SW 1271 (cell line): Measurements from ENCODE around the gene AFF3.

ENCODE experiments used
- DNase-seq, 2 experiments: peaks; one replicate each; lab custom pipeline; 2025; lab: John Stamatoyannopoulos, UW

AFF3 gene

GRCh38 chr2:99821572-99821971, 320.8 kb downstream of the AFF3 start:
- DNase-seq, result no peak

DNA sequence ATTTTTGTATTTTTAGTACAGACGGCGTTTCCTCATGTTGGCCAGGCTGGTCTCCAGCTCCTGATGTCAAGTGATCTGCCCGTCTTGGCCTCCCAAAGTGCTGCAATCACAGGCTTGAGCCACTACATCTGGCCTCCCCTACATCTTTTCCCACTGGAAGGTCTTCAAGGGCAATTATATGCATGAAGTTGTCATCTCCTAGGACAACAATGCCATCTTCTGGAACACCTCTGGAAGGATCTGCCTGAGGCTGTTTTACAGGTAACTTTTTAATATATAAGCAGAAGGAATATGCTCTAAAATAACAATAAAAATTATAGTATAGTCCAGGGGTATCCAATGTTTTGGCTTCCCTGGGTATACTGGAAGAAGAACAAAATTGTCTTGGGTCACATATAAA, 321.4 kb downstream of the AFF3 start:
- no peak for DNase-seq

- no peak for DNase-seq
These were observed 322.6 kb downstream of the AFF3 start for GRCh38 chr2:99819766-99820165.

DNA sequence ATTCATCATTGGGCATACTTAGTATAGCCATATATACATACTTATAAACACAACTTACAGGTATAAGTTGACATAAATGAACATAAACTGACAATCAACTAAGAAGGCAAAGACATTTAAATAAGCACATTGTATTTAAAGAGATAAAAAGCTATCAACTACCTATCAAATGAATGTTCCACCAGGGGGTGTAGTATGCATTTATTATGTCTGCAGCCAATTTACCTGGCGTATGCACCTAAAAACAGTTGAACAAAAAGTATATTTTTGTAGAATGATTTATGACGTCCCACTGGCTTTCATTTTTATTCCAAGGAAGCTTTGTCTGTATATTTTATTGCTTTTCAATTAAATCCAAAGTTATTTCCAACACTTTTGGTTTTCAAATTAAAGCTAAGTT, 323.5 kb downstream of the AFF3 start:
- DNase-seq, result peak in 1 of 2 experiments; percentile 38

- no peak for DNase-seq
These were observed 325.5 kb downstream of the AFF3 start for GRCh38 chr2:99816908-99817307.

DNA sequence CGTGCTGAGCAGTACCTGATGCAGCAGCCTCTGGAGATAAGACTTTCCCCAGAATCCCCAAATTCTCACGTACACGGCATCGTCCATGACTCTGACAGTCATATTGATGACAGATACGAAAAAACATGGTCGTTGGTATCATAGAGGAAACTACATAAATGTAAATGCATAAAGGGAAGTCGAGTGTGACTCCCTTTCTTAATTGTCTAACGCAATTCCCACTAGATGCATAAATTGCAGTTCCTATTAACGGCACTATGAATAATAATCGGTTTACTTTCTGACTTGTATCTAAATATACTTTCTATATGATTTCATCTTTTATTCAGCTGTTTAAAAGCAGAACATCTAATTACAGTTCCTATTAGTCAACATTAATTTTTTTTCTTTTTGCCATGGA, 330.0 kb downstream of the AFF3 start:
- no peak for DNase-seq

DNA sequence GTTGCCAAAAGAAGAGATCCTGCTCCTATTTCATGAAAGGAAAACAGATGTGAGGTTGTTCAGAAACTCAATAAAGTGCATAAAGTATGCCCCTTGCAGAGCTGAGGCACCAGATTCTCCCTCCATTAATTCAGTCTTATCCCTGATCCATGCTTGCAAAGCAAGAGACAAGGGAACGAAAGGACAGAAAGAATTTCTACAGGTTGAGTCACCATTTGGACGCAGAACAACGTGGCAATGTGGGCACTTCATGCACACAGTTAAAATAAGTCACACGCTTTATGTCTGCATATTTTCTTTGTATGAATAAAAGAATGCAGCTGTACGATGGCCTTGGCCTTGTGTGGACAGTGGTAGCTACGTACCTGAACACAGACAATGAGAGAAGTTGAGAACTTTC, 330.8 kb downstream of the AFF3 start:
- no peak for DNase-seq

GRCh38 chr2:99810225-99810624, 332.2 kb downstream of the AFF3 start:
- no peak for DNase-seq

- DNase-seq, result no peak
These were observed 333.0 kb downstream of the AFF3 start for GRCh38 chr2:99809259-99809900.

DNA sequence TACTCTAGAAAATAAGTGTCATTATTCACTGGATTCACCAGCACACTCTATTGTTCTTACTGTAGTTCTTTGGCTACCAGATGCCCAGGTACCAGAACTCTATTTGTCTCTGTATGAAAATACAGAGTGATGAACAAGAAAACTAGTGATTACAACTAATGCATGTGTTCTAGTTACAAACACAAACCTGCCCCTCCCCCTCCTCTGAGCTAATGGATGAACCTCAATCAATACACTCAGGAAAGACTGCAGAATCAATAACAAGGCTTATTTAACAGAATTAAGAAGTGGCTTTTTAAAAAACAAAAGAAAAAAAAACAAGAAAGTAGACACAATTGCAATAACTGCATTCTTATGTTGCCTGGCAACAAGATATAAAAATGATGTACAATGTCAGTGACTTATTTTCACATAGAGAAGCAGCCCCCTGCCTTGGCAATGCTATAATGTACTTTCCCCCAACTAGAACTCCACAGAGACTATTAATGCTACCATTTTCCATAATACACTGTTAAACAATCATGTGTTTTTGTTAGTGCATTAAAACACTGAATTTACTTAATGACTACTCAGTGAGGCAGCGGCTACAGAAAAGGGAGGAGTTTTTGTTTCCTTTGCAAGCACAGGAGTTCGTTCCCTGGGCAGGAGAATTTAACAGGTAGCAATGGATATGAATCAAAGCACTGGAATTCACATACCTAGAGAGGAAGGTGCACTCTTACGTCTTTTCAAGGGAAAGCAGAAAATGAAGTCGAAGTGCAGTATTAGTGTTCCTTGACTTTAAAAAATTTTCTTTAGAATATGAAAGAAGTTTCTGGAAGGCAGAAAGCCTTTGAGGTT, 333.8 kb downstream of the AFF3 start:
- no peak for DNase-seq

- DNase-seq, result no peak
These were observed 335.6 kb downstream of the AFF3 start for GRCh38 chr2:99806758-99807157.

DNA sequence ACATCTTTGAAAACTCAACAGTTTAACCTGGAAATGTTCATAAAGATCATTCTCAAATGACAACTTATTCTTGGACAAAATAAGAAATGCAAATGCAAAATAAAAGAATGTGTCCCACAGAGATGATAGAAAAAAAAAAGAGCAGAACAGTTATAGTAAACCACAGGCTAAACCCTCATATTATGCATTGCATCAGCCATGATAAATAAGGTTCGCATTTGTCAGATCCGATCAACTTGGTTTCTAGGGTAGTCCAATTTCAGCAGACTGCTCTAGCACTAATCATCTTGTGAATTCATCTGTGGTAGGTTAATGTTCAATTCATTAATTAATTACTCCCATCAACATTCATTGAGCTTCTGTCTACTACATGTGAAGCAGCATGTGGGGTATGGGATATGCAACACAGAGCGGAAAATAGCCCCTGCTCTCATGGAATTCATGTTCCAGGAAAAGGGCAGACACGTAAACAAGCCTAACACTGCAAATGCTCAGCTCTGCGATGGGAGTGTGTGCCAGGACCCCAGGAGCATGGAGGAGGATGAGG, 336.4 kb downstream of the AFF3 start:
- DNase-seq, result no peak

- DNase-seq, result no peak
These were observed 338.5 kb downstream of the AFF3 start for GRCh38 chr2:99803846-99804245.

- DNase-seq, result no peak
These were observed 339.7 kb downstream of the AFF3 start for GRCh38 chr2:99802734-99803133.

DNA sequence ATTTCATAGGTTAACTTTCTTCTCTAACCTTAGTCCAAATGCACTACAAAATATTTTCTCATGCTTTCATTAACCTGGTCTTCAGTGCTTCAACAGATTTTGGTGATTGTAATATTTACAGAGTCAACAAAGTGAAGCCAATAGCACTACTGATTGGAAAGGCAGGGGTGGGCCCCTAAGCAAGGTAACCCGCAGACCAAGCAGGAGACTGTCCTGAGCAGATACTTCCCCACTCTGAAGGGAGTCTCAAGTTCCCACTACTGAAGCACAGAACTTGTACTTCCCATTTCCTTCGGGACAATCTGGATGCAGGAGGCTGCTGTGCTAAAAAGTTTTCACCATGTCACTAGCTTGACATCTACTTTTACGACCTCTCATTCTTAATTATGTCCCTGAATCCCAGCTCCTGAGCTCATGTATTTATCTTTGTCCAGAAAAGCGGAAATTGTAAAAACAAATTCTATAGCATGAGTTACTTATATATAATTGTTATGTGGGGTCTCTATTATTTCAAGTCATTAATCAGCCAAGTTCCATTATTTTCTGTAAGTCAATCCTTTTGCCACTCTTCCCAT, 341.0 kb downstream of the AFF3 start:
- no peak for DNase-seq

DNA sequence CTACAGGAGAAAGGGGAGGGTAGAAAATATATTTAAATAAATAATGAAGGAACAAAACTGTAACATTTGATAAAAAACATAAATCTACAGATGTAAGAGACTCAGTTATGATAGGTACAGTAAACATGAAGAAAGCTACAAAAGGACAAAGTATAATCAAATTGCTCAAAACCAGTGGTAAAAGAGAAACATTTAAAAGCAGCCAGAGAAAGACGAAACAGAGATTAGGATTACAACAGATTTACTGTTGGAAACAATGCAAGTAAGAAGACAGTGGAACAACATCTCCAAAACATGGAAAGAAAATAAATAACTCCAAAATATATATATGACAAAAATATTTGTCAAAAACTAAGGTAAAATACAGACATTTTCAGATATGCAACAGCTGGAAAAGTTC, 344.9 kb downstream of the AFF3 start:
- DNase-seq, result no peak

DNA sequence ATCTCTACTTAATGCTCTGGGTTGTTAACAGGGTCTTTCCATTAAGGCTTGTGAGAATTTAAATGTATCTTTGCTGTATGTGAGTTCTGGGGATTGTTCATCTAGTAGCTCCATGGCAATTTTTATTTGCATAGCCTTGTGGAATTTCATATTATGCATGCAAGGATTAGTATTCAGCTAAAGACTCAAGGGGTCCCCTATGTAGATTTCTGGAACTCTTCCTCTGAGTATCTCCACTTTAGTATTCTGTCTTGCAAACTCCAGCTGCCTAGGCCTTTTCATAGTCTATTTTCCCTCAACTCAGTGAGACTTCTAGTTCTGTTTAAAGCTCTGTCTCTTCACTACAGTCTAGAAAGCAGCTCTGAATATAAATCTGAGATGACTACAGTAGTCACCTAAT, 348.0 kb downstream of the AFF3 start:
- no peak for DNase-seq

DNA sequence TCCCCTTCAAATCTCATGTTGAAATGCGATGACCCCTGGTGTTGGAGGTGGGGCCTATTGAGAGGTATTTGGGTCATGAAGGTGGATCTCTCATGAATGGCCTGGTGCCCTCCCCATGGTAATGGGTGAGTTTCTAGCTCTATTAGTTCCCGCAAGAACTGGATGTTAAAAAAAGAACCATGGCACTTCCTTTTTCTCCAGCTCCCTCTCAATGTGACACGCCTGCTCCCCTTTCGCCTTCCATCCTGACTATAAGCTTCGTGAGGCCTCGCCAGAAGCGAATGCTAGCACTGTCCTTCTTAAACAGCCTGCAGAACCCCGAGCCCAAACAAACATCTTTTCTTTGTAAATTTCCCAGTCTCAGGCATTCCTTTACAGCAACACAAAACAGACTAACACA, 349.4 kb downstream of the AFF3 start:
- no peak for DNase-seq

DNA sequence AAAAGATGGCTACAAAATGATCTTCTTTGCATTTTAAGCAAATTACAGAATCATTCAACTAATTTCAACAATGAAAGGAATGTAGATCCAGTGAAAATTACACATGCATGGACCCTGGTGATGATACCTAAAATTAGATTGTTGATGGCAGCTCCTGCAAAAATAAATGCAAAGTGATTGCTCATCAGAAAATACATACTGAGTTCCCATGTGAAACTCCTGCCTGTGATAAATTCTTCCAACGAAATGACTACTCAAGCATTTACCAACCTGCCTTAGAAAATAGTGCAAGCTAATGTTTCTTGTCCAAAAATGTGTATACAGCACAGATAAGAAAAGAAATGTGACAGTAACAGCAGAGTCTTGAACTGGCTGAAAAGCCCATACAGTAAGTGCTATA, 352.5 kb downstream of the AFF3 start:
- no peak for DNase-seq

DNA sequence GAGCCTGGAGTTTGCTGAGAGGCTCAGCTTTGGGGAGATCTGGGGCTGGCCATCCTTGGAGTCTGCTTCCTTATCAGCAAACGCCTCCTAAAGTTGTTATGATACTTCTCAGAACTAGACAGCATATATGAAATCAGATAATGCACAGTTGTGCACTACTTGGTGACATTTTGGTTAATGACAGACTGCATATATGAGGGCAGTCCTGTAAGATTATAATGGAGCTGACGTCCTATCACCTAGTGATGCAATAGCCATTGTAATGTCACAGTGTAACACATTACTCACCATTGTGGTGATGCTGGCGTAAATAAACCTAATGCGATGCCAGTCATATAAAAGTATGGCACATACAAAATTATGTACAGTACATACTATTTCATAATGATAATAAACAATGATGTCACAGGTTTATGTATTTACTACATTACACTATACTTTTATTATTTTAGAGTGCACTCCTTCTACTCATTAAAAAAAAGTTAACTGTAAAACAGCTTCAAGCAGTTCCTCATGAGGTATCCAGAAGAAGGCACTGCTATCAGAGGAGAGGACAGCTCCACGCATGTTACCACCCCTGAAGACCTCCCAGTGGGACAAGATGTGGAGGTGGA, 354.5 kb downstream of the AFF3 start:
- no peak for DNase-seq

- DNase-seq, result no peak
These were observed 355.6 kb downstream of the AFF3 start for GRCh38 chr2:99786636-99787390.

DNA sequence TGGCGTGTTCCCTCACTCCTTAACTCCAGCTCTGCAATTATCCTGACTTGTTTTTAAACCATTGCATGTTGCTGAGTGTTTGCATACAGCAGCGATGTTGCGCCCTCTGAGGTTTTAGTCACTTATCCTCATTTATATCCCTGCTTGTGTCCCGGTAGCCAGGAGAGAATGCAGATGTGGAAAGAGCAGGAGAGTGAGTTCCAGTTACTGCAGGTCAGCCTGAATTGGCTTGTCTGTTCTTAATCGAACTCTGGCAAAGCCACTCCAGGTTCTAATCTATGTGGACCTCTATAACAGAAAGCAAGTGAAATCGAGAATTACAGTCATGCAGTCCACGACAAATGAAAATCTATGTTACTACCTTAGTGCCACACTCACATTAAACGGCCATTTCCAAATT, 357.4 kb downstream of the AFF3 start:
- DNase-seq, result no peak
